Mammary epithelial cell (primary cell): ENCODE measurements around the gene CAMTA1.

Experiments used
- CTCF ChIP-seq, 2 donors: IDR thresholded peaks in 1 of 2; conservative IDR thresholded peaks in 1 of 2; 2 replicates each; pipeline ENCODE4 v1.5.1; 2011 to 2012; ENCODE audit warnings: inconsistent platforms in 2 of 2, low read length in 2 of 2, mild to moderate bottlenecking in 2 of 2, control low read depth in 1 of 2, low read depth in 1 of 2; ENCODE audit not compliant: insufficient read depth in 1 of 2; ENCODE audit errors: extremely low read depth in 1 of 2
- EZH2 ChIP-seq: IDR thresholded peaks from 2 replicates; pipeline ENCODE4 v1.6.1; 2012; ENCODE audit warnings: low read length, inconsistent platforms, borderline replicate concordance

DNA sequence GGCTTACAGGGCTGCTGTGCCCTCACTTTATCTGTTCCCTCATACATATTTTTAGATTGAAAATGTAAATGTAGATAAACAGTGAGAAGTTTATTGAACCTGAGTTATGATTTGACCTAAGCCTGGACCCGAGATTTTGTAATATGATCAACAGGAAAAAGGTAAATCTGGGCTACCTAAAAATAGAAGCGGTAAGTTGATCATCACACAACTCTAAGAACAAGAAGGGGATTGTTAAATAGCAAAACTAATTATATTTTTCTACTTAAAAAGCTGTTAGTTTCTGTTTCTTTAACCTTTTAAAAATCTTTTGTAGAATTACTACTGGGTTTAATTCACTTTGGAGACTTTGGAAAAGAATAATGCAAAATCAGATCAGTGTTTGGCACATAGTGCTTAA, 35.6 kb downstream of the CAMTA1 start:
- no peak for TF ChIP-seq EZH2
- TF ChIP-seq CTCF (conservative IDR thresholded peaks at IDR 0.05 in 1 of 2, IDR thresholded peaks at IDR 0.05 in 1 of 2; ENCODE audit: extremely low read depth in 1 of 2, insufficient read depth in 1 of 2, low read depth in 1 of 2, low read length in 2 of 2): no peak
